HG03442 (cell line): ENCODE data around the gene LACTB.
A peak's percentile ranks its signal among the peaks of the same experiment; 100 is the strongest.

Experiments
- ATAC-seq: cut with Tn5 transposase; IDR thresholded peaks from one replicate; pipeline ENCODE4 v1.9.1; 2021; ENCODE audit warnings: mild to moderate bottlenecking, moderate library complexity; ENCODE audit not compliant: unreplicated experiment

Gene LACTB

GRCh38 chr15:63166219-63166618 is 44.6 kb downstream of the LACTB start:
- ATAC-seq, result no peak

GRCh38 chr15:63169788-63170187 is 48.1 kb downstream of the LACTB start:
- no peak for ATAC-seq

DNA sequence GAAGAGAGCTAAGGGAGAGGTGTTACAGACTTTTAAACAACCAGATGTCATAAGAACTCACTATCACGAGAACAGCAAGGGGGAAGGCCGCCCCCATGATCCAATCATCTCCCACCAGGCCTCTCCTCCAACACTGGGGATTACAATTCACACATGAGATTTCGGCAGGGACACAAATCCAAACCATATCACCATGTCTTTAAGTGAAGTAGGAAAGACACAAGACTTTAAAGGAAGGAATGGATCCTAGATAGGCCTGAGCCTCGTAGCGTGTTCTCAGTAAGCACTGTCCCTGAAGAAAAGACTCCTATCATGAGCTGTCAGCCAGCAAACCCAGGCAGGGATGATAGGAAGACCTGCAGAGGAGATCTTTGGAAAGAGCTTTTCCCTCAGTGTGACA is 50.7 kb downstream of the LACTB start:
- no peak for ATAC-seq

DNA sequence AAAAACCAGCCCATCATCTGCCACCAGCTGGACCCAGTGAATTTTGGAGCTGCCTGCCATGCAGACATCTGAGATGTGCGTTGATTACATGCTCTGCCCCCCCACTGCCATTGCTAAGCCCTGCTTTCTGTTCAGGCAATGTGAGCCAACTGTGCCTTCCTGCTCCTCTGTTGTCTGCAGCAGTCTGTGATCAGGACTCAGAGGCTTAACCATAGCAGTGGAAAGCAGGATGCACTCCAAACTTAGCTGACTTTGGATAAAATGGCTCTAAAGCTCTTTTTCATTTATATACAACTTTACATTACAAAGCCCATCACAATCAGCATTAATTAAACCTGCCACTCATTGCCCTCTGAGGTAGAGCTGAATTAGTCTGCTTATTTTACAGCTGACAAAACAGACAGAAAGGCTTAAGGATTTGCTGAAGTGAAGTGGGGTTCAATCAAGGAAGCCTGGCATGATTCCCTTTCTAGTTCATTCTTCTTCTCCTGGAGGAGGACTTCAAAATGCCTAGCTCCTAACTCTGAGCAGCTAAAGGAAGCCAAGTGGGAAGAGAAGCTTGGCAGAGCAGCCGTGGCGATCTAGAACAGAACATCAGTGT is 51.3 kb downstream of the LACTB start:
- no peak for ATAC-seq

- no peak for ATAC-seq
Measured at GRCh38 chr15:63176302-63176701, 54.6 kb downstream of the LACTB start.

- ATAC-seq, result no peak
Measured at GRCh38 chr15:63178034-63178433, 56.4 kb downstream of the LACTB start.

- no peak for ATAC-seq
Measured at GRCh38 chr15:63180746-63181145, 59.1 kb downstream of the LACTB start.

DNA sequence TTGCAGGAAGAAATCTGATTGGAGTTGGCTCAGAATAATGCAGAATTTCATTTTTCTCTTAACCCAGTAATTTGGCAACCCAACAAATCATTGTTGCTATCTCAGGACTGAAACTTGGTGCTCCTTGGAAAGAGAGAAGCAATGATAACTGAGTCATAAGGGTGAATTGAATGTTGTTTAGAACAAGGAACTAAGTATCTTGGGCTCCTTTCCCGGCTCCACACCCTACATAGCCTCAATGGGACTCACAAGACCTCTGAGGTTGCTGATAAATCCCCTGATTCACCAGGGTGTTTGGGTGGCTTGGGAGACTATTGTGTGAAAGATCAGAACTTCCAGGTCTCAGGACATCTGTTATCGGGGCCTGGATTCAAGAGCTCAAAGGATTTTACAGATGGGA is 60.0 kb downstream of the LACTB start:
- no peak for ATAC-seq

DNA sequence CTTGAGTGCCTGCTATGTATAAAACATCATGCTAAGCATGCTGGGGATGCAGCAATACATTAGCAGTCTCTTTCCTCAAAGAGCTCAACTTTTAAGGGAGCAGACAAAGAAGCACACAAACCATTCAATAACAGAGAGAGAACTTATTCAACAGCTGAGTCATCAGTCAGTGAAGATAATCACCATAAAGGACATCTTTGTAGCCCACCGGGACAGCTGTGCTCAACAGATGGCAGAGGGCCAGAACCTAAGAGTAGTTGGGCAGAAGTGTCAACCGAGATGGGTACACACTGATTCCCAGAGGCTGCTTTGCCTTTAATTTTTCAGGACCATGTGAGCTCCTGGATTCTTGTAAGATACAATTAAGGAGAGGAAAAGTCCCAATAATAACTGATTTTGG is 63.5 kb downstream of the LACTB start:
- ATAC-seq, result no peak

DNA sequence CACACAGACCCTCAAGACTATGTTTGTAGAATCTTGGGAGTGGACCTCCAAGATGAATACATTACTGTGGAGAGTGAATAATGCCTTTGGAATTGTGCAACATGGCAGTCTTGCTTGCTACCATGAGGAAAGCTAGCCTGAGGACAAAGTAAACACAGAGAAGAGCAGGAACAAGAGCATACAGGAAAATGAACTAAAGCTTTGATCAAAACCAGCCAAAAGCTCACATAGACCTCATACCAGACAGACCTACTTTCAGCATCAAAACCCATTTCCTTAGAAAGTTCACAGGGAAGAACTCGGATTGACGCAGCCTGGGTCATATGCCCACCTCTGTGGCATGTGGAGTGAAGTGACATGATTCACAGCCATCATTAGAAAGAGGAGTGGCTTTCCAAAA is 64.4 kb downstream of the LACTB start:
- ATAC-seq, result no peak

- no peak for ATAC-seq
Measured at GRCh38 chr15:63187589-63188226, 66.0 kb downstream of the LACTB start.

DNA sequence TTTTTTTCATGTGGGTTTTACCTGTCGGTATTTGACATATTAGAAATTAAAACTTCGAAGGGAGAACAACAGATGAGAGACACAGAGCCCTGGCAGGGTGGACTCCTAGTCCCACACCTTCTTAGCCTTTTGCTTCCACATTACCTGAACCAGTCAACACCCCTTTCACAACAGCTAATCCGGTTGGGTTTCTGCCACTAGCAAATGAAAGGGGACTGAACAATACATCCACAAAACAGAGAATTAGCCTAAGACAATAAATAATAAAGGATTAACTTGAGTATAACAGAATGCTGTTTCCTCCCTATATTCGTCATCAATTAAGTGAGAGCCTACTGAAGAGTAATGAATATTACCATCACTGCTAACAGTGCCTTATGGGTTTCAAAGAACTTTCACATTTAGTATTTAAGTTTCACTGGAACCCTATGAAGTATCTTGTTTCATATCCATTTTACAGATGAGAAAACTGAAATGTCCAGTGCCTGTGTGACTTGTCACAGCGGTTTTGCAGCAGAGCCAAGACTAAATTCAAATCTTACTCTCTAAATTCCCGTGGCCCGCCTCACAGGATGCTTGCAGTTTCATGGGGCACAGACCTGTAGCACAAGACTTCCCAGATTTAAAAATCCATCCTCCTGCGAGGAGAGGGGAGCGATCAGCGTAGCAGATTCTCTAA is 66.7 kb downstream of the LACTB start:
- no peak for ATAC-seq

DNA sequence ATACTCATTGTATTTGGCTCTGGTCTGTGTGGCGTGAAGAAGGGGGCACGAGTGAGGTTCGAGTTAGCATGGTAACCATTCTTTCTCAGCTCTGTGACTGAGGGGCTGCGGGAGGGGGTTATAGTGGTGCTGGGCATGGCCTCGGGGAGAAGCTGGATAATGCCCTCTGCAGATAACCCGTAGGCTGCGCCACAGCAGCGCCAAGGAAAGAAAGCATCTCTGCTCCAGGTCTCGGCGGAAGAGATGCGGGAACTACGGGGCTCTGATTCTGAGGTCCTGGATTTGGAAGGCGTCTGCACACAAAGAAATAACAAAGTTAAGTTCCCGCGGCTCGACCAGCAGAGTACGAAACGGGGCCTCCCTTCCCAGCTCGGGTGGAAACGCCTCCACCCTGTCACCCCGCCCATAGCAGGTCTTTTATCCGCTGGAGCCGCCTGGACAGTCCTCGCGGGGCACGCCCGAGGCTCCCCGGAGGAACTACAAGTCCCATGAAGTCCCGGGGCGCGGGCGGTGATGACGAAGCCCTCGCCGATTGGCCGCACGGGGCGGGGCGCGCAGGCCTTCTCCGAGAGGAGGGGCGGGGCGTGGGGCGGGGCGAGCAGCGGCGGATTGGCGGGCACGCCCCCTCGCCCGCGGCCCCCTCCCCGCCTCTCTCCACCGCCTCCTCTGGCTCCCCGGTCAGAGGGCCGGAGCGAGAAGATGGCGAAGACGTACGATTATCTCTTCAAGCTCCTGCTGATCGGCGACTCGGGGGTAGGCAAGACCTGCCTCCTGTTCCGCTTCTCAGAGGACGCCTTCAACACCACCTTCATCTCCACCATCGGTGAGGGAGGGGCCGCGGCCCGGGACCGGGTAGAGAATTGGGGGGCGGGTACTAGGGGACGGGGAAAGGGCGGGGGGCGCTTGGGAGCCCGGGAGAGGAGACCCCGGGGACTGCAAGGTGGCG is 67.5 kb downstream of the LACTB start, which contains the start of gene RAB8B:
Gene RAB8B (plus strand): TSS at position 681 of the 946 bp plus-strand sequence. CDS start 19 bp downstream, at position 700.
- ATAC-seq, result peak; percentile 74

- ATAC-seq, result no peak
Measured at GRCh38 chr15:63189941-63190768, 68.5 kb downstream of the LACTB start.

DNA sequence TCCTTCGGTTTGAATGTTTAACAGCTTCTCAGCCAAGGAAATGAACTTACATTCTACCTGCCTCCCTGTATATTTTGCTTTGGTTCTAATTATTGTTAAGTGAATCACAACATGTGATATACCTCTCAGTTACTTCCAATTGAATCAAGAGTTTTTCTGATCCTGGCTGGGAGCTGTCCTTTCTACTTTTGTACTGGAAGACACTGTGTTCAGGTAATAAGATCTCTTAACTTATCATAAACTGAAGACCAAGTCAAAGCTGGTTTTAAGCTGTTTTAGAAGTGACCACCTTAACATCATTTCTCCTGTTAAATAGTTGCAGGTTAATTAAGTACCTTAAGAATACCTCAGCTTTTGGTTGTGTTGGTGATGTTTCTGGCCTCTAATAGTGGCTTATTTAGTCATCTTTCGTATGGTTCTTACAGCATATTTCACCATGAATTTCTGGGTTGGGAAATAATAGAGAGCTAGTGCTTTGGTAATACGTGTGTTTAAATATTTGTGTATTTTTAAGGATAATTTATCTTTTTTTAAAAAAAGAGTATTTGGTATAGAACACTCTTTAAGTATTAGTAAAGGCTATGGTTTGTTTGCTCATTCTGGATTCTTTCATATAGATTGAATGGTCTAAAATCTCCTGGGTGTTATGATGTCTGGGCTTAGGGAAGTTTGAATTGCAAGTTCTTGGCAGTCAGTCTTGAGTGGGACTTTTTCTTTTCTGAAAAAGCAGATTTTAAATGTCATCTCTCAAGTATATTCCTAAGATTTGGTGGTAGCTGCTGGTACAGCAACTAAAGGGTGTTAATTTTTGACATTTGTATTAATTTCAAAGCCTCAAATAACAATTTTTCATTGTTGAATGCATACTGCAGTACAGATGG is 69.3 kb downstream of the LACTB start:
- ATAC-seq, result no peak
